Activated T-helper 17 cell treated with anti-CD3 and anti-CD28 coated beads, Interleukin-2, amount 50 U/mL, for 72 hours (primary cell): ENCODE measurements around the gene NLRP3. TPM values are rescaled to one million over a fixed set of nuclear protein-coding genes. Genes with fewer than 3 reads are reported as not detected.
"Not testable (repeated sequence)": the region's sequence is repeated elsewhere in the genome, so short reads cannot be mapped to it uniquely, and the experiment has no call there.

Source experiments
- ATAC-seq: fragments of 150-1000 bp; cut with Tn5 transposase; replicated peaks from 2 replicates; pipeline ENCODE4 v1.10.0; 2021; ENCODE audit warnings: mild to moderate bottlenecking, moderate library complexity
- H3K27ac Mint-ChIP-seq: one replicate; pipeline ENCODE4 v1.8.0; 2022; ENCODE audit warnings: mixed read lengths
- H3K27me3 Mint-ChIP-seq: one replicate; pipeline ENCODE4 v1.8.0; 2022; ENCODE audit warnings: mixed read lengths
- H3K36me3 Mint-ChIP-seq: one replicate; pipeline ENCODE4 v1.8.0; 2022; ENCODE audit warnings: low read depth, mild to moderate bottlenecking, mixed read lengths
- H3K4me1 Mint-ChIP-seq: one replicate; pipeline ENCODE4 v1.8.0; 2022; ENCODE audit warnings: mixed read lengths
- H3K4me3 Mint-ChIP-seq: one replicate; pipeline ENCODE4 v1.8.0; 2022; ENCODE audit warnings: mild to moderate bottlenecking, mixed read lengths
- H3K9me3 Mint-ChIP-seq: one replicate; pipeline ENCODE4 v1.8.0; 2022; ENCODE audit warnings: mixed read lengths
- total RNA-seq, 2 donors: library from RNA; stranded (reverse); gene quantifications; one replicate each; pipeline ENCODE4 v1.2.3, GENCODE V29; 2022

Gene NLRP3
- total RNA-seq, 2 donors from 2014 or later, result 0.50 to 6.6 TPM

GRCh38 chr1:247456021-247456420 lies 40.0 kb downstream of the NLRP3 start:
- no peak for ATAC-seq
- H3K9me3 Mint-ChIP-seq, result no peaks in the 10 kb centered on the region
- no peaks in the 10 kb centered on the region for H3K4me1 Mint-ChIP-seq
- peaks cover 23% of the 10 kb centered on the region for H3K27me3 Mint-ChIP-seq
- no peak overlapping the region for H3K4me3 Mint-ChIP-seq
- no peaks in the 10 kb centered on the region for H3K36me3 Mint-ChIP-seq
- H3K27ac Mint-ChIP-seq, result no peak overlapping the region

GRCh38 chr1:247456914-247457639 lies 41.1 kb downstream of the NLRP3 start:
- H3K4me1 Mint-ChIP-seq, result no peaks in the 10 kb centered on the region
- H3K36me3 Mint-ChIP-seq, result no peaks in the 10 kb centered on the region
- peaks cover 23% of the 10 kb centered on the region for H3K27me3 Mint-ChIP-seq
- peak; percentile 62 for ATAC-seq
- no peak overlapping the region for H3K27ac Mint-ChIP-seq
- no peak overlapping the region for H3K4me3 Mint-ChIP-seq
- H3K9me3 Mint-ChIP-seq, result no peaks in the 10 kb centered on the region

DNA sequence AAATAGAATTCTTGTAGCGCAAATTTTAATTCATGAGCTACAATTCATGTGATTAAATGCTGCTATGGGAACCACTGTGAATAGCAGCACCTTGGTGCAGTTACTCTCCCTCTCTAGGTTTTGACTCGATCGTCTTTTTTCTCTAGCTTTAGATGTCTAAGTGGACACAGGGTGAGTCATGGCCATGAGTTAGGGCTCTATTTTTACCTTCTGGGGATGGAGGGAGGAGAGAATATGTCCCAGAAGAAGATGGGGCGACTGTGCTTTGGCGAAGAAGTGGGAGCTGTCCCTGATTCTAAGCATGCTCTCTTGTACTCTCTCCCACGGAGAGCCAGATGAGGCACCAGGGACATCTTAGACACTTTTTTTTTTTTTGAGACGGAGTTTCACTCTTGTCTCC lies 43.5 kb downstream of the NLRP3 start:
- Mint-ChIP-seq H3K4me1 (no peaks in the 10 kb centered on the region), H3K27ac (no peak overlapping the region), H3K9me3 (no peaks in the 10 kb centered on the region), H3K36me3 (no peaks in the 10 kb centered on the region), H3K4me3 (no peak overlapping the region), H3K27me3 (peaks cover 23% of the 10 kb centered on the region)
- no peak for ATAC-seq

- Mint-ChIP-seq H3K27ac (no peak overlapping the region), H3K27me3 (peaks cover 11% of the 10 kb centered on the region), H3K4me3 (no peak overlapping the region), H3K36me3 (no peaks in the 10 kb centered on the region), H3K4me1 (no peaks in the 10 kb centered on the region), H3K9me3 (no peaks in the 10 kb centered on the region)
- ATAC-seq, result no peak
These were observed 49.8 kb downstream of the NLRP3 start for GRCh38 chr1:247465796-247466195.

DNA sequence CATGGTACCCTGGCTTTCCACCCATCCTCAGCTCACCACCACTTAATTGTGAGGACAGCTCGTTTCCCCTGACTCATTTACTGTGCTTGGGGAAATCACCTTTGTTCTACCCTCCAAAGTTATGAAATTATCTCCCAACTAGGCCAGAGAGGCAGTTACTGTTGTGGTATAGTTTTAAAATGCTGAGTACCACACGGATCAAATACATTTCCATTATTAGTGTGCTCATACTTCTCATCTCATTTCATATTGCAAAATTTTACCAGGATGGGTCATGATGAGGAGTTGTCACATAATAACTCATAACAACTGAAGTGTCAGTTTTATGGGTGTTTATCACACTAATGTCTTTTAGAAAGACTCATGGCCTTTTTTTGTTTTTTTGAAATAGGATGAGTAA lies 51.2 kb downstream of the NLRP3 start:
- peak; percentile 69 for ATAC-seq
- Mint-ChIP-seq H3K27me3 (peaks cover 11% of the 10 kb centered on the region), H3K4me1 (no peaks in the 10 kb centered on the region), H3K9me3 (no peaks in the 10 kb centered on the region), H3K27ac (no peak overlapping the region), H3K36me3 (no peaks in the 10 kb centered on the region), H3K4me3 (no peak overlapping the region)

- no peaks in the 10 kb centered on the region for H3K9me3 Mint-ChIP-seq
- H3K27ac Mint-ChIP-seq, result no peak overlapping the region
- peaks cover 11% of the 10 kb centered on the region for H3K27me3 Mint-ChIP-seq
- no peaks in the 10 kb centered on the region for H3K36me3 Mint-ChIP-seq
- H3K4me1 Mint-ChIP-seq, result no peaks in the 10 kb centered on the region
- no peak for ATAC-seq
- no peak overlapping the region for H3K4me3 Mint-ChIP-seq
These were observed 52.6 kb downstream of the NLRP3 start for GRCh38 chr1:247468481-247469140.

- Mint-ChIP-seq H3K36me3 (no peaks in the 10 kb centered on the region), H3K27ac (no peak overlapping the region)
These were observed 53.2 kb downstream of the NLRP3 start for GRCh38 chr1:247469141-247469535.

GRCh38 chr1:247470942-247471429 lies 55.0 kb downstream of the NLRP3 start:
- not testable (repeated sequence) for H3K9me3 Mint-ChIP-seq, H3K4me1 Mint-ChIP-seq, ATAC-seq, H3K27ac Mint-ChIP-seq, H3K36me3 Mint-ChIP-seq, H3K4me3 Mint-ChIP-seq
- H3K27me3 Mint-ChIP-seq, result peaks cover 11% of the 10 kb centered on the region

More at GRCh38 chr1:247469141-247469535, 53.2 kb downstream of the NLRP3 start:
- Mint-ChIP-seq H3K4me3 (no peak overlapping the region), H3K9me3 (no peaks in the 10 kb centered on the region), H3K27me3 (peaks cover 11% of the 10 kb centered on the region), H3K4me1 (no peaks in the 10 kb centered on the region)
- ATAC-seq, result no peak

- no peak overlapping the region for H3K4me3 Mint-ChIP-seq
- H3K4me1 Mint-ChIP-seq, result no peaks in the 10 kb centered on the region
- H3K27ac Mint-ChIP-seq, result no peak overlapping the region
- no peaks in the 10 kb centered on the region for H3K9me3 Mint-ChIP-seq
- H3K36me3 Mint-ChIP-seq, result no peaks in the 10 kb centered on the region
- H3K27me3 Mint-ChIP-seq, result peaks cover 11% of the 10 kb centered on the region
- no peak for ATAC-seq
These were observed 55.6 kb downstream of the NLRP3 start for GRCh38 chr1:247471445-247472016.

DNA sequence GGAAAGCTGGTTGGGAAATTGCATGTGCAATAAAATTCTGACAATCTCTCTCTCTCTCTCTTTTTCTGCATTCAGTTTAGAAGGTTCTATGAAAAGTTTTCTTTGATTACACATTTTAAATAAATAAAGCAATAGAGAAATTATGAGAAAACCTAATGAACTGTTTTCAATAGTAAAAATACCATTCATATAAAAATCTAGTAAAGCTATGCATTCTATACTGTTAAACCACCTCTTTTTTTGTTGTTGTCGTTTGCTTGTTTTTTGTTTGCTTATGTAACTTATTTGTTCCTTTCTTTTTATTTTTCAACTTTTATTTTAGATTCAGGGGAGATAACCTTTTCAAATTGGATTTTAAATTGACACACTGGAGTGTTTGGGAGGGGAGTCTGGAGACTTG lies 56.1 kb downstream of the NLRP3 start:
- no peak overlapping the region for H3K4me3 Mint-ChIP-seq
- no peaks in the 10 kb centered on the region for H3K36me3 Mint-ChIP-seq
- peaks cover 9% of the 10 kb centered on the region for H3K27me3 Mint-ChIP-seq
- H3K9me3 Mint-ChIP-seq, result no peaks in the 10 kb centered on the region
- H3K27ac Mint-ChIP-seq, result no peak overlapping the region
- no peak for ATAC-seq
- no peaks in the 10 kb centered on the region for H3K4me1 Mint-ChIP-seq

- Mint-ChIP-seq H3K27ac (no peak overlapping the region), H3K36me3 (no peaks in the 10 kb centered on the region), H3K4me3 (no peak overlapping the region), H3K9me3 (no peaks in the 10 kb centered on the region), H3K4me1 (no peaks in the 10 kb centered on the region), H3K27me3 (no peaks in the 10 kb centered on the region)
- no peak for ATAC-seq
These were observed 58.4 kb downstream of the NLRP3 start for GRCh38 chr1:247474367-247474766.

DNA sequence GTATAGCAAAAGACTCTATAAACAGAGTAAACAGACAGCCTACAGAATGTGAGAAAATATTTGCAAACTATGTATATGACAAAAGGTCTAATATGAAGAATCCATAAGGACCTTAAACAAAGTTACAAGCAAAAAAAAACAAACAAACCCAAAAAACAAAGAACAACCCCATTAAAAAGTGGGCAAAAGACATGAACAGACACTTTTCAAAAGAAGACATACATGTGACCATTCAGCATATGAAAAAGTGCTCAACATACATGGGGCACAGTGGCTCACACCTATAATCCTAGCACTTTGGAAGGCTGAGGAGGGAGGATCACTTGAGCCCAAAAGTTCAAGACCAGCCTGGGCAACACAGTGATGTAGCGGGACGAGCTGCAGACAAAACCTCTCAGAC lies 59.8 kb downstream of the NLRP3 start:
- no peak overlapping the region for H3K27ac Mint-ChIP-seq
- H3K4me1 Mint-ChIP-seq, result no peaks in the 10 kb centered on the region
- ATAC-seq, result no peak
- no peaks in the 10 kb centered on the region for H3K27me3 Mint-ChIP-seq
- no peak overlapping the region for H3K4me3 Mint-ChIP-seq
- no peaks in the 10 kb centered on the region for H3K9me3 Mint-ChIP-seq
- H3K36me3 Mint-ChIP-seq, result no peaks in the 10 kb centered on the region

DNA sequence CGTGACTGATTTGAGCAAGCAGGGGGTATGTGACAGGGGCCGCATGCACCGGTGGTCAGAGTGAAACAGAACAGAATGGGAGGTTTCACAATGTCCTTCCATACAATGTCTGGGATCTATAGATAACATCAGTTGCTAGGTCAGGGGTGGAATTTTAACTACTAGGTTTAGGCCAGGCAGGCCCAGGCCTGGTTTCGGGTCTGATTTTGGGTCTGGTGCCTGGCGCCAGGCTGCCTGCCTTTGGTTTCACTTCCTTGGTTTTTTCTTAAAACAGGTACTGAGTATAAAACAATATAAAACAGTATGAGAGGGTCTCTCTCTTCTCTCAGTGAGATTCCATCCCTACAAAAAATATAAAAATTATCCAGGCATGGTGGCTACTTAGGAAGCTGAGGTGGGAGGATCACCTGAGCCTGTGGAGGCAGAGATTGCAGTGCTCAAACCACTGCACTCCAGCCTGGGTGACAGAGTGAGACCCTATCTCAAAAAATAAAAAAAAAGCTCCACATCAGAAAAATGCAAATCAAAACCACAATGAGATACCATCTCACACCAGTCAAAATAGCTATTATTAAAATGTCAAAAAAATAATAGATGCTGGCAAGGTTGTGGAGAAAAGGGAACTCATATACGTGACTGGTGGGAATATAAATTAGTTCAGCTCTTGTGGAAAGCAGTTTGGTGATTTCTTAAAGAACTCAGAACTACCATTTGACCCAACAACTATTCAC lies 60.5 kb downstream of the NLRP3 start:
- not testable (repeated sequence) for H3K9me3 Mint-ChIP-seq, H3K27me3 Mint-ChIP-seq, ATAC-seq, H3K4me1 Mint-ChIP-seq, H3K36me3 Mint-ChIP-seq, H3K4me3 Mint-ChIP-seq, H3K27ac Mint-ChIP-seq

DNA sequence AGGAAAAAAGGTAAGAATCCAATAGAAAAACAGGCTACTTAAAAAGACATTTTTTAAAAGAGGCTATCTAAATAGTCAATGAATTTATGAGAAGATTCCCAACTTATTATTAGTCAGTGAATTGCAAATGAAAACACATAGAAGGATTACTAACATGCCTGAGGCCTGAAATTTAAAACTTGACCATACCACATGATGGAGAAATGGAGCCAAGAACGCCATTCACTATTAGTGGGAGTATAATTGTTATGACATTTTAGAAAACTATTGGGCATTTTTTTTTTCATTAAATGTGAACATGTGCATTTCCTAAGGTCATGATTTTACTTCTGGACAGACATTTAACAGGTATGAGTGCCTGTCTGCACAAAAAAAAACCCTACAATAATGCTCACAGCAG lies 66.8 kb downstream of the NLRP3 start:
- Mint-ChIP-seq H3K36me3 (no peaks in the 10 kb centered on the region), H3K9me3 (no peaks in the 10 kb centered on the region), H3K4me3 (no peak overlapping the region), H3K27ac (no peak overlapping the region), H3K27me3 (no peaks in the 10 kb centered on the region), H3K4me1 (no peaks in the 10 kb centered on the region)
- ATAC-seq, result no peak
